ENCODE results near the gene HYDIN.

The HYDIN gene

DNA sequence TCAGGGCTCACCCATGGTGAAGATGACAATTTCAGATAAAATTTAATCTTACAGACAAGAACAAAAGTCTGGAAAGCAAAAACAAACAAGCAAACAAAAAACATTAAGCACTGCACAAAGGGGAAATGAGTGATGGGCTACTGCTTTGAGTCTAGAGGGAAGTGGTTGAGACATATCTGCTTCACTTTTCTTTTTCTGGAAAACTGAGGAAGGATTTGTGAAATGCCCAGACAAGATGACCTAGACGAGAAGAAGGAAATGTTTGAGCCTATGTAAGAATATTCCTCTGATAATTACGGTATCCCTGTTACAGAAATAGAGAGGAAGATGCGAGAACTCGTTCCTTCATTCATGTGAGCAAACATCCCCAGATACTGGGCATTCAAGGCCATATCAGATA lies 11.5 kb upstream of the HYDIN start:
- no peak for DNase-seq (ENCODE audit: low read depth)
- TF ChIP-seq, protein P1, sequence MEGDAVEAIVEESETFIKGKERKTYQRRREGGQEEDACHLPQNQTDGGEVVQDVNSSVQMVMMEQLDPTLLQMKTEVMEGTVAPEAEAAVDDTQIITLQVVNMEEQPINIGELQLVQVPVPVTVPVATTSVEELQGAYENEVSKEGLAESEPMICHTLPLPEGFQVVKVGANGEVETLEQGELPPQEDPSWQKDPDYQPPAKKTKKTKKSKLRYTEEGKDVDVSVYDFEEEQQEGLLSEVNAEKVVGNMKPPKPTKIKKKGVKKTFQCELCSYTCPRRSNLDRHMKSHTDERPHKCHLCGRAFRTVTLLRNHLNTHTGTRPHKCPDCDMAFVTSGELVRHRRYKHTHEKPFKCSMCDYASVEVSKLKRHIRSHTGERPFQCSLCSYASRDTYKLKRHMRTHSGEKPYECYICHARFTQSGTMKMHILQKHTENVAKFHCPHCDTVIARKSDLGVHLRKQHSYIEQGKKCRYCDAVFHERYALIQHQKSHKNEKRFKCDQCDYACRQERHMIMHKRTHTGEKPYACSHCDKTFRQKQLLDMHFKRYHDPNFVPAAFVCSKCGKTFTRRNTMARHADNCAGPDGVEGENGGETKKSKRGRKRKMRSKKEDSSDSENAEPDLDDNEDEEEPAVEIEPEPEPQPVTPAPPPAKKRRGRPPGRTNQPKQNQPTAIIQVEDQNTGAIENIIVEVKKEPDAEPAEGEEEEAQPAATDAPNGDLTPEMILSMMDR (conservative IDR thresholded peaks at IDR 0.05; ENCODE audit: control insufficient read depth, insufficient read depth, low read depth, low read length): no peak
- no peak overlapping the region for H3K4me3 ChIP-seq (ENCODE audit: control insufficient read depth, low read depth, low read length)

DNA sequence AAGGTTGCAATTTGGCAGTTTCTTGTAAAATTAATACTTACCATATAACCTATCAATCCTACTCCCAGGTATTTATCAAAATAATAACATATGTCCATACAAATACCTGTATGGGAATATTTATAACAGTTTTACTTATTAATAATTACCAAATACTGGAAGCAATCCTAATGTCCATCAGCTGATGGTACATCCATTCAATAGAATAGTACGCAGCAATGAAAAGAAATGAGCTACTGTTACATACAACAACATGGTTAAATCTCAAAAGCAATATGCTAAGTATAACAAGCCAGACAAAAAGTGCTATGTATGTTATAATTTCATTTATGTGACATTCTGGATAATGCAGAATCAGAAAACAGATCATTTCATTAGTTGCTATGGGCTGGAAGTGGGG lies 1.2 kb downstream of the HYDIN start:
- DNase-seq (ENCODE audit: low read depth): no peak
- TF ChIP-seq, protein P1 (conservative IDR thresholded peaks at IDR 0.05; ENCODE audit: control insufficient read depth, insufficient read depth, low read depth, low read length): no peak
- H3K4me3 ChIP-seq (ENCODE audit: control insufficient read depth, low read depth, low read length): no peak overlapping the region

DNA sequence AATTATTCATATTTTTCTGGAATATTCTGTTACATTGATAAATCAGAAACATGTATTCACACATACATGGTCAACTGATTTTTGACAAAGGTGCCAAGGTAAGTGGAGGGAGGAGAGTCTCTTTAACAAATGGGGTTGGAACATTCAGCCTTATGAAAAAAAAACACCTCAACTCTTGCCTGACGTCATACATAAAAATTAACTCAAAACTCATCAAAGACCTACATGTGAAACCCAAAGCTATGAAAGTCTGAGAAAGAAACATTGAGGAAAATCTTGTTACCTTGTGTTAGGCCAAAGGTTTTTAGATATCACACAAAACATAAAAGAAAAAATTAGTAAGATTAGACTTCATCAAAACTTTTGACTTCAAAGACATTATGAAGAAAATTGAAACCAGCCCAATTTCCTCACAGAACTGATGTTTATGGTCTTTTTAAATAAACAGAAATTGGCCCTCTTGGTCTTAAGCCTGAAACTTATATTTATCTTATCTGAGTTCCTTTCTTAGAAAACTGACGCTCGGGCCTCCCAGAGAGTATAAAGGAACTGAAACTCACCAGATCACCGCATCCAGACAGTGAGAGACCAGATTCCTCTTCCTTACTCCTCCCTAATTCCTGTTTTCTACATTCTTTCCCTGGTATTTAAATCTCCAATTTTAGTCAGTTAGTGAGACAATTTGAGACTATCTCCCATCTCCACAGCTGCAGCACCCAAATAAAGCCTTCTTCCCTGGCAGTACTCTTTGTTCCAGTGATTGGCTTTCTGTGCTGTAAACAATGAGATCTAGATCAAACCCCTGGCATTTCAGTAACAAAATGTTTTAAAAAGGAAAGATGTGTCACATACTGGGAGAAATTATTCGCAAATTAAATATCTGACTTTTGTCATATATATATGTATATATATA lies 4.0 kb downstream of the HYDIN start:
- no peak overlapping the region for H3K4me3 ChIP-seq (ENCODE audit: control insufficient read depth, low read depth, low read length)
- no peak for DNase-seq (ENCODE audit: low read depth)
- TF ChIP-seq, protein P1 (conservative IDR thresholded peaks at IDR 0.05; ENCODE audit: control insufficient read depth, insufficient read depth, low read depth, low read length): no peak

DNA sequence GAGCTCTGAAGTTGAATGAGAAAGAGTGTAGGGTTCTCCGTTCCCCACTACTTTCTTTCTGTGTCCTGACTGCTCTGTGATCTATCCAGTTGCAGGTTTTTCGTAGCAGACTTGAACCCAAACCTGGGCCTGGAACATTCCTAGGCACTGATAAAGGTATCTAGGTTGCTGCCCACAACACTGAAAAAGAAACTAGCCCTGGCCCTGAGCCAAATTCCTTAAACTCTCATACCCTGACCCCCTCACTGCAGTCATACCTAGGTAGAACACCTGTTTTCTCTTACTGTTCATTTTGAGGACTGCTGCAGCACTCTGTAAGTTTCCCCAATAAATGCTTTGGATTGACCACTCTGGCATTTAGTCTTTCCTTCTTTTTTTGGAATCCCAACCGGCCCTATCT lies 5.4 kb downstream of the HYDIN start:
- no peak overlapping the region for H3K4me3 ChIP-seq (ENCODE audit: control insufficient read depth, low read depth, low read length)
- TF ChIP-seq, protein P1 (conservative IDR thresholded peaks at IDR 0.05; ENCODE audit: control insufficient read depth, insufficient read depth, low read depth, low read length): no peak
- DNase-seq (ENCODE audit: low read depth): no peak

DNA sequence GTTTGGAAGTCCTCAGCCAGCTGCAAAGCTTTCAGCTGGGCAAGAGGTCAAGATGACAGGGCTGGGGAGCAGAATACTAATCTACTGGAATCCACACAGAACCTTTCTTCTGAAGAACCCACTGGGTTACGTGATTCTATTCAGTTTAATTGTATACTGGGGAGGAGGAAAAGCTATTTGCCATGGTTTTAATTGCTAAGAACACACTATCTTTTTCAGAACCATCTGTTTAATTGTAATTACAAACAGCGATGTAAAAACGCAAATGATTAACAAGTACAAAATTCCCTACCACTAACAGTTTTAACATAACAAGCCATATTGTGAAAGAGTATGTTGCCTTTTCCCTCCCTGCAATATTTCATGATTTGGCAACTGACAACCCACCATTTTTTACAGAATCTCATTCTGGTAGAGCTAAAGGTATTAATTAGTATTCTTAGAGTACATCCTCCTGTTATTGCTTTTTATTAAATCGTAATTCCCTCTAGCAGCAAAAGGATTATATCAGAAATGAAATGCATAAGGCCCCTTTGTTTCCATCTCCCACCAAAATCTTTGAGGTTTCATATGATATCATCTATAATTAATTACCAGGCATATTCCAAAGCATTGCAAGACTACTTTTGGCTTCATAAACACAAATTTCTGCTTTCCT lies 12.1 kb downstream of the HYDIN start:
- TF ChIP-seq, protein P1 (conservative IDR thresholded peaks at IDR 0.05; ENCODE audit: control insufficient read depth, insufficient read depth, low read depth, low read length): no peak
- no peak for DNase-seq (ENCODE audit: low read depth)
- no peak overlapping the region for H3K4me3 ChIP-seq (ENCODE audit: control insufficient read depth, low read depth, low read length)

DNA sequence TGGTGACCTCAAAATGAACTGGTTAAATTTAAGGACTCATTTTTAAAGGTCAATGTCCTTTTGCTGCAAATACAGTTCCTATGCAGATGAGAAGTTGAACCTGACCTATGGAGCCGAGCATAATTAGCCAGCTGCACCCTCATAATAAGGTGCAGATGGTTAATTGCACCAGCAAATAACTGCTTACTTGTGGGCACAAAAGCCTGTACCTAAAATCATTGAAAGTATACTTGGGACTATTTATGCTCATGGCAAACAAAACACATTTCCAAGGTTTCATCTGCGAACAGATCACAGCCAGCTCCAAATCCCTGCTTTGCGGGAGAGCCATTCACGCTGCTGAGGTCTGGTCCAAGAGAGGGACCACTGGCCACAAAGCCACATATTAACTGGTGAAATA lies 13.0 kb downstream of the HYDIN start:
- TF ChIP-seq, protein P1 (conservative IDR thresholded peaks at IDR 0.05; ENCODE audit: control insufficient read depth, insufficient read depth, low read depth, low read length): no peak
- H3K4me3 ChIP-seq (ENCODE audit: control insufficient read depth, low read depth, low read length): no peak overlapping the region
- no peak for DNase-seq (ENCODE audit: low read depth)

All from fibroblast of mammary gland (primary cell).